Measurements from ENCODE around the gene TAS2R60.

- peak; percentile 83 for TF ChIP-seq CTCF (conservative IDR thresholded peaks at IDR 0.05; ENCODE audit: low read depth, low read length)
- TF ChIP-seq EZH2 (IDR thresholded peaks at IDR 0.05; ENCODE audit: borderline replicate concordance, low read depth, low read length, poor library complexity, severe bottlenecking): no peak
Observed at GRCh38 chr7:143416565-143417149, 26.6 kb upstream of the TAS2R60 start.

All from A673 (cell line).